ENCODE data around the gene KLRC1. TPM values are rescaled to one million over a fixed set of nuclear protein-coding genes. Genes with fewer than 3 reads are reported as not detected.
"Not testable (repeated sequence)": the region's sequence is repeated elsewhere in the genome, so short reads cannot be mapped to it uniquely, and the experiment has no call there.

Gene KLRC1
- polyA plus RNA-seq (ENCODE audit: insufficient read length in 4 of 4) = 1 to 10 TPM in 1 of 4 donors, under 1 TPM in 3; 0.49 to 1.1 (median 0.71) TPM

GRCh38 chr12:10453156-10453555 lies at the start of gene KLRC1:
Gene KLRC1, minus strand, starts transcription at chr12:10453377. Its CDS starts 2,221 bp downstream, at chr12:10451156.
- no peak for DNase-seq (ENCODE audit: low read depth in 4 of 4, low spot score in 3 of 4)

DNA sequence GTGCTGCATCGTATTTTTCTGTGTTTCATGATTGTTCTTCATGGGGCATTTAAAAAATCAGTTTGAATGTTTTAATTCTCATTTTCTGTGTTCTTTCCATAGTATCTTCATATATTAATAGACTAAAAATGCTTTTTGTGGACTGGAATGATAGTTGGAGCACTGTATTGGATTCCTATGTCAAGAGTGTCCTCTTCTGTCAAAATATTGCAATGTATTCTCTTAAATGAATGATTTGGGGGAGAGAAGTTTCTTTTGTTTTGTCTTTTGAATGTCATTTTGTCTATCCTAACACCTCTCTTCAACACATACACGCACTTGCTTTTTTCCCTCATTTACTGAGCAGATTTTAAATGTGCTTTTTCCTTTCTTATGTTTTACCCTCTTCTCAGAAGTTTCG lies 47.9 kb upstream of the KLRC1 start:
- DNase-seq (ENCODE audit: low read depth in 4 of 4, low spot score in 3 of 4) = no peak

DNA sequence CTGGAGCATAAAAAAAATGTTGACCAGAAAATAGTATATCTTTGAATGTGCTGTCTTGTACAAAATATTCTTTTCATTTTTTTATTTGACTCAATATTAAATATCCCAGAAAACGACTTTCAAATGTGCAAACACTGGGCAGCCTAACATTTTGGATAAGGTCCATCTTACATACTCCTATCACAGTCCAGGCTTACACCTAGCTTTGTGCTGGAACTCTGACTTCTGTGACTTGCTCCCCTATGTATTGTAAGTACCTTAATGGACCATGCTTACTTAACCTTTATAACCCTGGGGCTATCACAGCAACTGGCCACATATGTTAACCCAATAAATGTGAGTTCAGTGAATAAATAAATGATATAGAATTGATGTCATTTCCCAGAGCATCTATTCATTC lies 44.9 kb upstream of the KLRC1 start:
- DNase-seq (ENCODE audit: low read depth in 4 of 4, low spot score in 3 of 4) = no peak

DNA sequence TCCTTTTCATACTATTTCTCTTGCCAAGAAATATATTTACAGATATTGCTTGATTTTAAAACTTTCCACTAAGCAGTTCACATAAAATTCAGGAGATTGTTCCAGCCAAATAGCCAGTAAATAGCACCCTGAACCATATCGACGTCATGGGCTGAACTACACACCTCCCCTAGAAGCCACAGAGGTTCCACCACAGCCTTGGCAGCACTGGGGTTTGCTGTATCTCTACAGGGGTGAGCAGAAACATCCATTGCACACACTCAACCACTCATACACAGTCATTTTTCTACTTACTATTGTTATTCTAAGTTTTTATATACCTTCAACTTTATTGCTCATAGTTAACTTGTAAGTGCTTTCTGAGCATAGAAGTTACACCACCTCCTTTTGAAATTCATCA lies 44.4 kb upstream of the KLRC1 start:
- no peak for DNase-seq (ENCODE audit: low read depth in 4 of 4, low spot score in 3 of 4)

DNA sequence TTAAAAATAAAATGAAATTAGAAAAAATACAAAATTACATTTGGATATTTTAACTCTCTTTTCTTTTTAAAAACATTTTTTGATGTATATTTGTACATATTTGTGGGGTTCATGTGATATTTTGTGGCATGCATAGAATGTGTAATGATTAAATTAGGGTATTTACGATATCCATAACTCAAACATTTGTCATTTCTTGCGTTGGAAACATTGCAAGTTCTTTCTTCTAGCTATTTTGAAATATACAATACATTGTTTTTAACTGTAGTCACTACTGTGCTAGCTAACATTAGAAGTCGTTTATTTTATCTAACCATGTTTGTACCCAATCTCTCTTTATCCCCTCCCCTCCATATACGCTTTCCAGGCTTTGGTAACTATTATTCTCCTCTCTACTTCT lies 38.6 kb upstream of the KLRC1 start:
- no peak for DNase-seq (ENCODE audit: low read depth in 4 of 4, low spot score in 3 of 4)

DNA sequence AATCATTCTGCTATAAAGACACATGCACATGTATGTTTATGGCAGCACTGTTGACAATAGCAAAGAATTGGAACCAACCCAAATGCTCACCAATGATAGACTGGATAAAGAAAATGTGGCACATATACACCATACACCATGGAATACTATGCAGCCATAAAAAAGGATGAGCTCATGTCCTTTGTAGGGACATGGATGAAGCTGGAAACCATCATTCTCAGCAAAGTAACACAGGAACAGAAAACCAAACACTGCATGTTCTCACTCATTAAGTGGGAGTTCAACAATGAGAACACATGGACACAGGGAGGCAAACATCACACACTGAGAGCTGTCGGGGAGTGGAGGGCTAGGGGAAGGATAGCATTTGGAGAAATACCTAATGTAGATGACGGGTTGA lies 34.2 kb upstream of the KLRC1 start:
- not testable (repeated sequence) for DNase-seq (ENCODE audit: low read depth in 4 of 4, low spot score in 3 of 4)

- DNase-seq (ENCODE audit: low read depth in 4 of 4, low spot score in 3 of 4) = not testable (repeated sequence)
Measured at GRCh38 chr12:10481901-10482300, 28.7 kb upstream of the KLRC1 start.

- not testable (repeated sequence) for DNase-seq (ENCODE audit: low read depth in 4 of 4, low spot score in 3 of 4)
Measured at GRCh38 chr12:10472808-10473207, 19.6 kb upstream of the KLRC1 start.

DNA sequence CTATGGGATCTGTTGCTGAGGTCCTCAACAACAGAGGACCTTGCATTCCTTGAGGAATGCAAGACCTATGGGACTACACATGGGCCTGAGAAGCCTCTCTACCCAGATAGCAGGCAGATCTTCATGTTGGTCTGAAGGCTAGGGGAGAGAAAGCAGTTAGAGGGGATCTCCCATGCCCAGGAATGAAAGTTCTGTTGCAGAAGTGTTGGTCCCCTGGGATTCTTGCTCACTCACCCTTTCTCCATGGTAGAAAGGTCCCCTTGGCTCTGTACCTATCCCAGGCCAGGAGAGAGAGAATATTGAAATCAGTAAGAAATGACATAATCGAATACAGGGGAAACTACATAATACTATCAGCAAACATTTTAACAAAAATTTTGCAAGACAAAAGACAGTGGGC lies 16.5 kb upstream of the KLRC1 start:
- no peak for DNase-seq (ENCODE audit: low read depth in 4 of 4, low spot score in 3 of 4)

DNA sequence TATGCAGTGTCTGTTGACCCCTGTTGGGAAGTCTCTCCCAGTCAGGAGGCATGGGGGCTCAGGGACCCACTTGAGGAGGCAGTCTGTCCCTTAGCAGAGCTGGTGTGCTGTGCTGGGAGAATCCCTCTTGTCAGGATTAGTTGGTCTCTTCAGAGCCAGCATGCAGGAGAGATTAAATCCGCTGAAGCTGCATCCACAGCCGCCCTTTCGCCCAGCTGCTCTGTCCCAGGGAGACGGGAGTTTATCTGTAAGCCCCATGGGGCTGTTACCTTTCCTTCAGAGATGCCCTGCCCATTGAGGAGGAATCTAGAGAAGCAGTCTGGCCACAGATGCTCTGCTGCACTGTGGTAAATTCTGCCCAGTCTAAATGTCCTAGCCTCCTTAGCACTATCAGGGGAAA lies 13.1 kb upstream of the KLRC1 start:
- no peak for DNase-seq (ENCODE audit: low read depth in 4 of 4, low spot score in 3 of 4)

DNA sequence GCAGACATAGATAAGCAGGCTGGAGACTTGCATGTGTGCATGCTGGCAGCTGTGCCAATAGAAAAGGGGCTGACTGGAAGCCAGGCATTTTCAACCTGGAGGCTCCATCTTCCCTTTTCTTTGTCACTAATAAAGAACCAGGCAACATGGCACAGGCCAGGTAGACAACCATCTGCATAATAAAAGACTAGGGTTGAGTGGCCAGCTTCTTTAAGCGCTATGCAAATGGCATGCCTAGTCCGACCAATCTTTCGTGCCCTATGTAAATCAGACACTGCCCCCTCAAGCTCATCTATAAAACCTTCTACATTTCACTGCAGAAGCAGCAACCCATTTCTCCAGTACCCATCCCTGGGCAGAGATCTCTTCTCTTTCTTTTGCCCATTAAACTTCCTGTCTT lies 4.6 kb upstream of the KLRC1 start:
- no peak for DNase-seq (ENCODE audit: low read depth in 4 of 4, low spot score in 3 of 4)

DNA sequence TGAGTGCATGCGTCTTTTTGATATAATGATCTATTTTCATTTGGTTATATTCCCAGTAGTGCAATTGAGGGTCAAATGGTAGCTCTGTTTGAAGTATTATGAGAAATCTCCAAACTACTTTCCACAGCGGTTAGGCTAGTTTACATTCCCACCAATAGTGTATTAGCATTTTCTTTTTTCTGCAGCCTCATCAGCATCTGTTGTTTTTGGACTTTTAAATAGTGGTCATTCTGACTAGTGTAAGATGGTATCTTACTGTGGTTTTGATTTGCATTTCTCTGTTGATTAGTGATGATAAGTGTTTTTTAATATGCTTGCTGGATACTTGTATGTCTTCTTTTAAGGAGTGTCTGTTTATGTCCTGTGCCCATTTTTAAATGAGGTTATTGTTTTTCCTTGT lies 3.7 kb upstream of the KLRC1 start:
- no peak for DNase-seq (ENCODE audit: low read depth in 4 of 4, low spot score in 3 of 4)

- DNase-seq (ENCODE audit: low read depth in 4 of 4, low spot score in 3 of 4) = no peak
Measured at GRCh38 chr12:10455766-10456165, 2.6 kb upstream of the KLRC1 start.

- no peak for DNase-seq (ENCODE audit: low read depth in 4 of 4, low spot score in 3 of 4)
Measured at GRCh38 chr12:10454531-10454930, 1.4 kb upstream of the KLRC1 start.

DNA sequence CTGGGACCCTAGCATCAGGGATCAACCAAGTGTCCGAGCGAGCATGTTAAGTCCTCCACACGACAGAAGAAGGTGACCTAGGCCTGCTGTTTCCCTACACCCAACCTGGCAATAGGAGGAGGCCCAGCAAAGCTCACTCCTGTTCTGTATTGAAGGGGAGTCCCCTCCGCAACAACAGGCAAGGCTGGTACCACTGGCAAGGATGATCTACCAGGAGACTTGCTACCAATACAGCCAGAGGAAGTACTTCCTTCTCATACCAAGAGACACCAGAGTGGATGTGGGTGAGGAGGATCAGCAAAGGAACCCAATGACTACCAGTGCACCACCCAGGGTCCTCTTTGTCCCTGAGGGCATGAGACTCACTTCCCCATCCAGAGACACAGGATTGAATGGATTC lies 4.9 kb downstream of the KLRC1 start:
- DNase-seq (ENCODE audit: low read depth in 4 of 4, low spot score in 3 of 4) = no peak

- not testable (repeated sequence) for DNase-seq (ENCODE audit: low read depth in 4 of 4, low spot score in 3 of 4)
Measured at GRCh38 chr12:10446052-10446451, 7.1 kb downstream of the KLRC1 start.

GRCh38 chr12:10441144-10441543 lies 12.0 kb downstream of the KLRC1 start:
- not testable (repeated sequence) for DNase-seq (ENCODE audit: low read depth in 4 of 4, low spot score in 3 of 4)

- DNase-seq (ENCODE audit: low read depth in 4 of 4, low spot score in 3 of 4) = not testable (repeated sequence)
Measured at GRCh38 chr12:10439608-10440274, 13.4 kb downstream of the KLRC1 start.

GRCh38 chr12:10437601-10438000 lies 15.6 kb downstream of the KLRC1 start:
- not testable (repeated sequence) for DNase-seq (ENCODE audit: low read depth in 4 of 4, low spot score in 3 of 4)

GRCh38 chr12:10435816-10436215 lies 17.4 kb downstream of the KLRC1 start, which contains the start of gene KLRC2:
Gene KLRC2, minus strand, starts transcription at chr12:10436010. Its CDS starts 24 bp downstream, at chr12:10435986.
- DNase-seq (ENCODE audit: low read depth in 4 of 4, low spot score in 3 of 4) = not testable (repeated sequence)

- DNase-seq (ENCODE audit: low read depth in 4 of 4, low spot score in 3 of 4) = not testable (repeated sequence)
Measured at GRCh38 chr12:10430623-10431022, 22.6 kb downstream of the KLRC1 start.

- not testable (repeated sequence) for DNase-seq (ENCODE audit: low read depth in 4 of 4, low spot score in 3 of 4)
Measured at GRCh38 chr12:10425938-10426337, 27.2 kb downstream of the KLRC1 start.
